Activated CD4-positive, alpha-beta T cell treated with anti-CD3 and anti-CD28 coated beads, Interleukin-2, Interleukin-4, amounts not matched to agents 100 ng/mL and 50 ng/mL, durations not matched to agents 16 hours and 8 hours (primary cell): ENCODE measurements around the gene NDUFB10.
"Not testable (repeated sequence)": the region's sequence is repeated elsewhere in the genome, so short reads cannot be mapped to it uniquely, and the experiment has no call there.

Experiments
- DNase-seq: peaks from one replicate; pipeline ENCODE4 v3.0.0-alpha.2; 2020; ENCODE audit warnings: low spot score

The NDUFB10 gene

GRCh38 chr16:1924095-1924494, 35.2 kb upstream of the NDUFB10 start:
- no peak for DNase-seq

GRCh38 chr16:1926271-1926670, 33.1 kb upstream of the NDUFB10 start:
- no peak for DNase-seq

- DNase-seq: no peak
Observed at GRCh38 chr16:1929105-1929504, 30.2 kb upstream of the NDUFB10 start.

GRCh38 chr16:1929578-1930337, 29.6 kb upstream of the NDUFB10 start:
- DNase-seq: peak; percentile 93

- no peak for DNase-seq
Observed at GRCh38 chr16:1930338-1930720, 29.0 kb upstream of the NDUFB10 start.

- no peak for DNase-seq
Observed at GRCh38 chr16:1932050-1933028, 27.0 kb upstream of the NDUFB10 start.

- DNase-seq: no peak
Observed at GRCh38 chr16:1933097-1933661, 26.2 kb upstream of the NDUFB10 start.

- DNase-seq: no peak
Observed at GRCh38 chr16:1936945-1937479, 22.3 kb upstream of the NDUFB10 start.

- no peak for DNase-seq
Observed at GRCh38 chr16:1938316-1938715, 21.0 kb upstream of the NDUFB10 start.

GRCh38 chr16:1938910-1939309, 20.4 kb upstream of the NDUFB10 start:
- no peak for DNase-seq

- DNase-seq: not testable (repeated sequence)
Observed at GRCh38 chr16:1939833-1940232, 19.5 kb upstream of the NDUFB10 start.

GRCh38 chr16:1940273-1941161, 18.8 kb upstream of the NDUFB10 start:
- no peak for DNase-seq

- DNase-seq: no peak
Observed at GRCh38 chr16:1941162-1942046, 17.9 kb upstream of the NDUFB10 start.

GRCh38 chr16:1942047-1942809, 17.1 kb upstream of the NDUFB10 start:
- DNase-seq: peak; percentile 33

GRCh38 chr16:1942810-1943726, 16.3 kb upstream of the NDUFB10 start, which contains the start of gene MSRB1:
MSRB1 (minus strand) TSS chr16:1943199; CDS start chr16:1943156, 43 bp downstream.
- peak; percentile 100 for DNase-seq

GRCh38 chr16:1944612-1945199, 14.6 kb upstream of the NDUFB10 start:
- DNase-seq: no peak

GRCh38 chr16:1945559-1946391, 13.6 kb upstream of the NDUFB10 start:
- no peak for DNase-seq
